UCSD-AML1 (cell line): ENCODE results near the gene TOPAZ1.
"Not testable (repeated sequence)": the region's sequence is repeated elsewhere in the genome, so short reads cannot be mapped to it uniquely, and the experiment has no call there.

Source experiments
- DNase-seq: peaks from one replicate; lab custom pipeline; 2025; ENCODE audit not compliant: unreplicated experiment; lab: John Stamatoyannopoulos, UW

Gene TOPAZ1

DNA sequence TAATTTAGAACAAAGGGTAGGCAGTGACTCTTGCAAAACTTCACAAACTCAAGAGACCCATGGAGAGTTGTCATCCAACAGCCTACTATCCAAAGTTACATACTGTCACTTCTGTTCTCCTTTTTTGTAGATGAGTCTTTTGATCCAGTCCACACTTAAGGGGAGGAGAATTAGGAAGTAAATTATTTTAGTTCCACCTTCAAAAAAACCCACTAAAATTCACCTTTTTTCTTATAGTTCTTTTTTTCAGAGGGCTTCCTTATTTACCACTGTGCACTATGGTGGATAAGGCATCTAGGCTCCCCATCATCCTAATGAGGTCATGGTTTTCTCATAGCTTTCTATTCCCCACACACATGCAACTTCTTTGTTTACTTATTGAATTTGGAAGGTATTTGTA is 88.3 kb downstream of the TOPAZ1 start:
- DNase-seq: no peak

DNA sequence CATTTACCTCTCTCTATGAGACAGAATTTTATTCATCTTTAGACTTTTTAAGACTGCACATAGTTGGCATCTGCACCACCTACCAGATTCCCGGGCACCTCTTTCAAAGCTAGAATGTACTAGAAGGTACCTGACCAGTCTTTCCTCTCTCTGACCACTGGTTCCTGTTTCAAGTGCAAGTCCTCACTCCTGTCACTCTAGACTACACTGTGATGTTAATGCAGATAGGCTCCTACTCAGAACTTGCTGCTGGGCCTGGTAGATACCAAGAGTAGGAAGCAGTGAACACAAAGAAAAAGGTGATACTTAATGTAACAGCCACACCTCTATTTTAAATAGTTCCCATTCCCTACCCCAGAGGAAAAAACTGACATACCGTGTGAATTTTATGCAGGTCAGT is 88.8 kb downstream of the TOPAZ1 start:
- peak; percentile 13 for DNase-seq

DNA sequence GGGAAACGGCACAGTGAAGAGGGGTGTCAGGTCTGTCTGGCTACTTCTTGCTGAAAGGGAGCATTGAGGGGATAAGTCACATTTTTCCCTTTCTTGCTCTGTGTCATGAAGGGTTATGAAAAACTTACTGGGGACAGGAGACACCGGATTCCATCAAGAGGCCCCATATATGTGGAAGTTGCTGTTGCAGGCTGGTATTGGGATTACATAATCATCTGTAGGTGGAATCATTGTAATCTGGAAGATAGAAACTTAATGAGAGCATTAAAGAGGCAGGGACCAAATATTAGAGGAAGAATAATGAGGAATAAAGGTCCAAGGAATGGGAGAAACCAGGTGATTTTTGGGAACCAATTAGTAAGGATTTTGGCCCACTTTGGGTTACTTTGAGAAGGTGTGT is 92.6 kb downstream of the TOPAZ1 start:
- DNase-seq: no peak

DNA sequence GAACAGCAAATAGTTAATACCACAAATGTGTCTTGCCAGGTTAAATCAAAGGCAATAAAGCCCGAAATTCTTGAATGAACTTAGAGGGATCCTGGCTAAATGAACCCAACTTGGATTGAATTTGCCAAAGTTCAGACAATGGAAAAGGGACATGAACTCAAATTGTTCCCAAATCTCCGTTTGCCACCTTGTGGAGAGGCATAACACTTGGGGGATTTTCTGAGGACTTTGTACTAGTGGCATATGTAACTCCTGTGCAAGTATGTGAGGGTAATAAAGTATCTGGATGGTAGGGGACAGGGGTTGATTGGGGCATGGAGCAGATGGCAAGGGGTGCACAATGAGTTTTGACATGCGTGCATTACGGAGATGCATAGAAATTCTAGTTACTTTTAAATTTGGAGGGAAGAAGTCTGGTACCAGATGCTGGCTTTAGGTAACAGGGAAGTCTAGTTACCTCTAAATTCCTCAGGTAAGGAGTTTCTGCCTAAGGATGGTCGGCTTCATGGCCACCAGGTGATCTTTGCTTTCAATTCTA is 95.6 kb downstream of the TOPAZ1 start:
- no peak for DNase-seq

DNA sequence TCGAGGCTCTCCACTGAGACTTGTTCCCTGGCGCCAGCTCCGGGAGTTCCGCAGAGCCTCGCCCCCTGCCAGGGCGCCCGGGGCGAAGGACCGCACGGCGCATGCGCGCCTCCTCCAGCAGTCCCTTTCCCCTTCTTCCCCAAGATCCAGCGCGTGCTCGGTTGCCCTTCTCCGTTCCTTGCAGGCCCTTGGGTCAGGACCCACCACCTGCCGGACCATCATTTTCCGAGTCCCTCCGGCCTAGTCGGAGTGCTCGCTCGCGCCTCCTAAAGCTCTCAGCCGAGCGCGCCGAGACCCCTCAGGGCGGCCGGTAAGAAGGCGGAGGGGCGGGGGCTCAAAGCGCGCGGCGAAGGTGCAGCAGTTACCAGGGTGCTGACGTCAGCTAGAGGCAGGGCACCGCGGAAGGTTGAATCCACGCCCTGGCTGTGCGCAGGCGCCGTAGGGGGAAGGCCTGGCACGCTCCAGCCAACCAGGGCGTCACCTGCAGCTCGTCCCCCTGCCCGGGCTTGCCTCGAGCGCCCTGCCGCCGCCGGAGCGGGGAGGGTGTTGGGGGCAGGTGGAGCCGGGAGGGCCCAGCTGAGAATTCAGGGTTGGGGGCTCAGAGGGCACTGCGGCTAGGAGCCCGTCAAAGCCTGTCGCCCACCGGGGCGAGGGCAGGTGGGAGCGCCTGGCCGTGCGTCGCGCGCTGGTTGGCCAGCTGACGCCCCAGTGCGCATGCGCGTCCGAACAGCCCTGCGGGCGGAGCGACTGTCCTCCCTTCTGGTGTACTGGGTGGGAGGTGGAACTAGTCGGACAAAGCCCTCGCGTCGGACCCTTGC is 96.5 kb downstream of the TOPAZ1 start, which contains the start of gene TCAIM:
Gene TCAIM, plus strand, starts transcription at position 757 of the 818 bp plus-strand sequence. CDS start 16,017 bp downstream, outside the sequence.
- DNase-seq: peak; percentile 98

DNA sequence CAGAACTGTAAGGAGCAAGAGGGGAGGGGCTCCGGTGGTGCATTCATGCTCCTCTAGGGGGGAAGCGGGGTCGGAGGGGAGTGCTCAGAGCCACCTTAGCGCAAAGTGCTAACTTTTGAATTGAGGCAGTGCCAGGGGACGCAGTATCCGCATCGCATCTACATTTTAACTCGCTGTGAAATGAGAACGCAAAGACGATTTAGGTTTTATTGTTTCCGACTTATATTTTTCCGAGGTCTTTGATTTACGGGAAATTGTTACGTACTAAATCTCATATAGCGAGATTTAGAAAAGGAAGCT is 97.1 kb downstream of the TOPAZ1 start:
- no peak for DNase-seq

DNA sequence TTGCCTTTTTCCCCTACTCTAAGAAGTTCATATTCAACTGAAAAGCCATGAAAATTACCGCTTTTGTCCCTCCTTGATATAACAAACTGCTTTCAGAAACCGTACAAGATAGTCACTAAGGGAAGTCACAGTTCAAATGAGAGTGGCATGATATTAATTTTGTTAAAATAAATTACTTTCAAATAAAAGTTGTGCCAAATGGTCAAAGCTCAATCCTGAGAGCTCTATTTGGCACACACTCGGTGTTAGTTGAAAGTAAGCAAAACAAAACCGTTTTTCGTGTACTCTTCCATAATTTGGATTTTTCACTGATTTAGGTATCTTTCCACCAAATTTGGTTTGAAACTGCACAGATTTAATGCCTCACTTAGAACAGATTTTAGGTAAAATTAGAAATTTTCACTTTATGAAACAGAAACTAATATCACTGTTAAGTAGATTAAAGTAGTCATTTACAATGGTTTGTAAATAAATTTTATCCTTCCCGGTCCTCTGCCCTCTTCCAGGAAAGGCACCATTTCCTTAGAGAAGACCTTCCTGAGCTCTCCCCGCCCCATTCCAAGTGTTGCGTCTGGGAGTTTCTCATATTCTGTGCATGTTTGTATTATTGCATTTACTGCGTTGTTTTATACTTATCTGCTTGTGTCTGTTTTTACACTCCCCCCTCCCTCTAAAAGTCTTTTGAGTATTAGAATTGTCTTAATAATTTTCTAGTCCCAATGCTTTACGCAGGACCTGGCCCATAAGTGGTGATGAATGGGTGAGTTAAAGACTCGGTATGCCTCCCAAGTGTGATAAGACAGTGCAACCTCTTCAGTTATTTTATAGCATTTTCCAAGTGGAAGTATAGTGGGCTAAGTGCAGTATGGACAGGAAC is 97.7 kb downstream of the TOPAZ1 start:
- no peak for DNase-seq

DNA sequence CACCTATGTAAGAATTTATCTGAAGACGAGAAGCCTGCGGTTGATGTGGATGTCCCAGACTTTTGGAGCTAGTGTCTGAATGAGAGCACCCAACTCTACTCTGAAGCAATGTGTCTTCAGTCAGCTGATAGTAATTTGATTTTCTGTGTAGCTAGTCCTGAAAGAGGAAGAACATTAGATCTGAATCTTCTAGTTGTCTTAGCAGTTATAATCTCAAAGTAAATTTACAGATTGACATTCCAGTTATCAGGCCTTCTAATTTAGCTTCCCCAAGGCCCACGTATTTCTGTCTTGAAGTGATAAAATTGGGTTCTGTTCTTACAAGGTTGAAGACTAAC is 98.3 kb downstream of the TOPAZ1 start:
- no peak for DNase-seq

DNA sequence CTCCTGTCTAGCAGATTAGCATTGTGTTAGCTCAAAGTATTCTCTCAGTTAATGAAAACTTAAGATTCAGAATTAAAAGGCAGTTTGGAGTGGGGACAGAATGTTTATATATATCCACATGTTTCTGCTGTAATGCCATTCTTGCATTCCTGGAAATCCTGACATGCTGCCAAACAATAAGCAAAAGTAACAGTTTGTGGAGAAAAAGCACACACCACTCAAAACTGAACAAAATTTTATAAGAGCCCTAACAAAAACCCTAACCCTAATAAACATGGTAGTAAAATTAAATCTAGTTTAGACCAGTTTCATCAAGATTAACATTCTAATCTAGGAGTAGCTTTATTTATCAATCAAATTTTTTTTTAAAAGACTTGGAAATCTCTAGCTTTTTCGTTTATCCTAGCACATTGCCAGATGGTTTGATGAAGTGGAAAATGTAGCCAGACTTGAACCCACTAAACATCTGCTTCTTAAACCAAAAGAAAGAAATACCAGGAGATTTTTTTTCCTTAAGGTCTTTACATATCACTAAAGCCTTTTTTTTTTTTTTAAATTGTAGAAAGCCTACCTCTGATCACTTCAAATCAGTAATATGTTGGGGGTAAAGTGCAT is 100.6 kb downstream of the TOPAZ1 start:
- no peak for DNase-seq

DNA sequence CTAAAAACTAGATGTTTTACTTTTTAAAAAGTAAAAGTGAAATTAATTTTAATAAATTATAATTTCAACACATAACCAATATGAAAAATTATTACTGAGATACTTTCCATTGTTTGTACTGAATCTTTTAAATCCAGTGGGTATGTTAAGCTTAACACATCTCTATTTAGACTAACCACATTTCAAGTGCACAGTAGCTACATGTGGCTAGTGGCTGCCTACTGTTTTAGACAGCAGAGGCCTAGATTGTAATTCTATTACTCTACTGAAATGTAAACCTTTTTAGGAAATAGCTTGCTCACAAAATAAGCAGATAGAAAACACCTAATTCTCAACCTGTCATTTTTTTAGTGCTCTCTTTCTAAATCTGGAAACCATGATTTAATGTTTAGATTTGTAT is 101.7 kb downstream of the TOPAZ1 start:
- DNase-seq: no peak

DNA sequence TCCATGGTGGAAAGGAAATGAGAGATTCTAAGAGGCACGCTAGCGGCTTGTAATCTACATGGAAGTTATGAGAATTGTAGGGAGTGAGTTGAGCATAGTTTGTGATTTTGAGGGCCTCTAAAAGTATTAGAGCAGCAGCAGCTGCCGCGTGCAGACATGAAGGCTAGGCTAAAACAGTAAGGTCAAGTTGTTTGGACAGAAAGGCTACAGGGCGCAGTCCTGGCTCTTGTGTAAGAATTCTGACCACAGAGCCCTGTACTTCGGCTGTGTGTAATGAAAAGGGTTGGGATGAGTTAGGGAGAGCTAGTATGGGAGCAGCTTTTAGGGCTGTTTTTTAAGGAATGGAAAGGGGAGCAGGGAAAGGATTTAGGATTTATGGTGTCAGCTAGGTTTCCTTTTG is 104.9 kb downstream of the TOPAZ1 start:
- DNase-seq: not testable (repeated sequence)

DNA sequence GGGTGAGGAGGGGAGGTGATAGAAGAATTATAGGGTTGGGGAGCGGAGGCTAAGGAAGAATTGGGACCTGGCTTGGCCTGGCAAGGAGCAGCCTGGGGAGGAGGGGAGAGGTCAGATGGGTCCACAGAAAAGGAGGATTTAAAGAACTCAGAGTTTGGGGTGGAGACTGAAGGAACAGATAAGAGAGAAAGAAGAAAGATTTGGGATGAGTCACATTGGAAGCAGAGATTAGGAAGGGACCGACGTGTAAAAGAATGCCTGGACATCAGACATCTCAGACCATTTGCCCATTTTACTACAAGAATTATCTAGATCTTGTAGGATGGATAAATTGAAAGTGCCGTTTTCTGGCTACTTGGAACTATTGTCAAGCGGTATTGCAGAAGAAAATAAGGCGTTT is 107.3 kb downstream of the TOPAZ1 start:
- DNase-seq: no peak

DNA sequence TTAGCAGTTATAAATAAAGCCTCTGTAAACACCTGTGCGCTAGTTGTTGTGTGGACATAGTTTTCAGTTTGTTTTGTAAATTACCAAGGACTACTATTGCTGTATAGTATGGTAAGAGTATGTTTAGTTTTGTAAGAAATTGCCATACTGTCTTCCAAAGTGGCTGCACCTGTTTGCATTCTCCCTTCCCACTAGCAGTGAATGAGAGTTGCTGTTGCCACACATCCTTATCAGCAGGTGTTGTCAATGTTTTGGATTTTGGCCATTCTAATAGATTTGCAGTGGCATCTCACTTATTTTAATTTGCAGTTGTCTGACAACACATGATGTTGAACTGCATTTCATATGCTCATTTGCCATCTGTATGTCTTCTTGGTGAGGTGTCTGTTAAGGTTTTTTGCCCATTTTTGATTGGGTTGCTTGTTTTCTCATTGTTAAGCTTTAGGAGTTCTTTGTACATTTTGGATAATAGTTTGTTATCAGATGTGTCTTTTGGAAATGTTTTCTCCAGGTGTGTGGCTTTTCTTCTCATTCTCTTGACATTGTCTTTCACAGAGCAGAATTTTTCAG is 111.8 kb downstream of the TOPAZ1 start:
- DNase-seq: no peak

DNA sequence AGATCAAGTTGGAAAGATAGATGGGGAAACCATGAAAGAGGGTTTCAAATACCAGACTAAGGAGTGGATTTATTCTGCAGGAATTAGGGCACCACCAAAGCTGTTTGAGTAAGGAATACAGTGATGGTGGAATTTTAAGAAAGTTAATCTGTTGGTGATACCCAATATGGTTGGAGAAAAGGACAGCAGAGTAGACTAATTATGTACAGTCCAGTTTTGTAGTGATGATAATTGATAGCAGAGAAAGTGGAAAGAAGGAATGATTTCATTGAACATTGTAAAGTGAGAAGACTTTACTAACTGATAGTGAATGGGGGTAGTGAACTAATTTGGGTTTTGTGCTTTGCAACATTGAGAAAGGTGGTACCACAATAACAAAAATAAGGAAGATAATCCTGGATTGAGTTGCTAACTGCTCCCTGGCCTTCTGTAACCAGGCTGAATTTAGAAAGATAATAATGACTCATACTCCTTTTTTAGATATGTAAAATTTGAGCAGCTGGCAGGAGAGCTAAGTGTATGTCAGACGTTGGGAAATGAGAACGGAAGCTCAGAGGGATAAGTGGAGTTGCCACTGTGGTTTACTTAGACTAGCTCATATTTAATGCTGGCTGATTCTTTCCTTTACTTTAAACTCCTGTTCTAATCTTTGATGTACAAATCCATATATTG is 113.8 kb downstream of the TOPAZ1 start:
- no peak for DNase-seq

DNA sequence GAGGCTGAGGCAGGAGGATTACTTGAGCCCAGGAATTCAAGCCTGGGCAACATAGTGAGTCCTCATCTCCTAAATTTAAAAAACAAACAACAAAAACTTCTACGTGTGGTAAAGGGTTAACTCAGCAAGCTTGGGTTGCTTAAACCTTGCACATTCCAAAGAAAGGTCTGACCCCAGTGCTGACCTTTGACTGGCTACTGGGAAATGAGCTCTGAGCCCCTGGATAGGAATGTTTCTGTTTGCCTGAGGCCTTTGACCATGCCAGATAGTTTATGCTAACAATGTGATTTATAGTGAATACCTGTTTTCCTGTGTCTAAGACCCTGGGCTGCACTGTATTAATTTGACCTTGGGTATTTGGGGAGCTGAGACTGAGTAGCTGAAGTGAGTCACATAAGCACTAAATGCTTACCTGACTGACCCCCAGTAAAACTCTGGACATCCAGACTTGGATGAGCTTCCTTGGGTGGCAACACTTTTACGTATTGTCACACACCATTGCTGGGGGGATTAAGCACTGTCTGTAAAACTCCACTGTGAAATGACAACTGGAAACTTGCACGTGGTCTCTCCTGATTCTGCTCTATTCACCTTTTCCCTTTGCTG is 117.6 kb downstream of the TOPAZ1 start:
- no peak for DNase-seq

DNA sequence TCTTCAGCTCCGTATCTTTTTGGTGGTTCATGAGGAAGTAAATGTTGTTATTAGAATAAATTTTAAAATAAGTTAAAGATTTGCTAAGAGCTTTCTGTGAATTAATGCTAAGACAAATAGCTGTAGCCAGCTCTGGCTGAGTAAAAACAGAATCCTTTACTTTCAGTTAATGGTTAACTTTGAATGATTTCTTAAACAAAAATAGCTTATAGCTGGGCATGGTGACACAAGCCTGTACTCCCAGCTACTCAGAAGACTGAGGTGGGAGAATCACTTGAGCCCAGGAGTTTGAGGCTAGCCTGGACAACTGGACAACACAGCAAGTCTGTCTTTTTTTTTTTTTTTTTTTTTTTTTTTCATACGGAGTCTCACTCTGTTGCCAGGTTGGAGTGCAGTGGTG is 121.9 kb downstream of the TOPAZ1 start:
- no peak for DNase-seq

DNA sequence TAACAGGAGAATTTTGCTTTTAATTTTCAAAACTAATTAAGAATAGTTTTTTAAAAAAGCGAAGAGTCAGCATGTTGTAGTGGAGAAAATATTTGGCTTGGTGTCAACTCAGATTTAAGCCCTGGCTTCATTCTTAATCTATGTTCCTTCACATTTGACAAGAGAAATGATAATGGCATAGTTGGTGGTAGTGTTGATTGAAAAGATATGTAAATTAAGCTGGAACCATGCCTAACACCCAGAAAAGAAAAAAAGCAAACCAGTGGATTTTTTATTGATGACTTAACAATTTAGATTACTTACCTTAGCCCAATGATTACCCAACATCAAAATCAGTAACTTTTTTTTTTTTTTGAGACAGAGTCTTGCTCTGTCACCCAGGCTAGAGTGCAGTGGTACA is 124.3 kb downstream of the TOPAZ1 start:
- no peak for DNase-seq

DNA sequence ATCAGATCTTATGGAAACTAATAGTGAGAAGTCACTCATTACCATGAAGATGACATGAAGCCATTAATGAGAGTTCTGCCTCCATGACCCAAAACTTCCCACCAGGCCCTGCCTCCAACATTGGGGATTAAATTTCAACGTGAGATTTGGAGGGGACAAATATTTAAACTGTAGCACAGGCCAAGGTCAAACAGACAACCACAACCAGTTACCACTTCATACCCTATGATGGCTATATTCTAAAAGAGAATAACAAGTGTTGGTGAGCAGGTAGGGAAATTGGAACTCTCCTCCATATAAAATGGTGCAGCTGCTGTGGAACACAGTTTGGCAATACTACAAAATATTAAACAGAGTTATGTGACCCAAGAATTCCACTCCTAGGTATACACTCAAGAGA is 133.8 kb downstream of the TOPAZ1 start:
- no peak for DNase-seq
